MCF 10A (cell line): ENCODE measurements around the gene ZDHHC4. TPM values are rescaled to one million over a fixed set of nuclear protein-coding genes. Genes with fewer than 3 reads are reported as not detected.

Experiments used
- BruUV-seq: library from RNA; stranded (reverse); fragments of 400-500 nt; replicated peaks from 2 replicates; lab custom pipeline; 2021; lab: Mats Ljungman, UMichigan
- CTCF ChIA-PET: fragments of 300-600 bp; sonication (Branson Sonifier 250); formaldehyde crosslinking; extraction: SDS; loops from one replicate; lab custom pipeline; 2021; ENCODE audit warnings: antibody characterized with exemption, inconsistent platforms; lab: Yijun Ruan, JAX
- POLR2A ChIA-PET: fragments of 300-600, 350-650 bp; sonication (Branson Sonifier 250); formaldehyde crosslinking; extraction: SDS; loops from one replicate; lab custom pipeline; 2020; ENCODE audit warnings: antibody characterized with exemption, inconsistent platforms; lab: Yijun Ruan, JAX
- DNase-seq: peaks from one replicate; pipeline ENCODE4 v3.0.0-alpha.2; 2018; ENCODE audit not compliant: unreplicated experiment
- H3K27ac Mint-ChIP-seq: one replicate; pipeline ENCODE4 v1.8.0; 2022; ENCODE audit warnings: mild to moderate bottlenecking, low read depth, mixed read lengths; ENCODE audit not compliant: unreplicated experiment
- H3K27me3 Mint-ChIP-seq: one replicate; pipeline ENCODE4 v1.8.0; 2022; ENCODE audit warnings: mixed read lengths; ENCODE audit not compliant: insufficient read depth, unreplicated experiment
- H3K36me3 Mint-ChIP-seq: one replicate; pipeline ENCODE4 v1.8.0; 2022; ENCODE audit warnings: mild to moderate bottlenecking, moderate library complexity, mixed read lengths; ENCODE audit not compliant: insufficient read depth, unreplicated experiment
- H3K4me1 Mint-ChIP-seq: one replicate; pipeline ENCODE4 v1.8.0; 2022; ENCODE audit warnings: mixed read lengths; ENCODE audit not compliant: insufficient read depth, unreplicated experiment
- H3K4me3 Mint-ChIP-seq: one replicate; pipeline ENCODE4 v1.8.0; 2022; ENCODE audit warnings: mild to moderate bottlenecking, moderate library complexity, mixed read lengths; ENCODE audit not compliant: unreplicated experiment
- H3K9me3 Mint-ChIP-seq: one replicate; pipeline ENCODE4 v1.8.0; 2022; ENCODE audit warnings: mixed read lengths; ENCODE audit not compliant: unreplicated experiment
- intact Hi-C: fragments of 100-400 bp; cut with micrococcal nuclease; formaldehyde crosslinking; loops from 2 replicates; pipeline ENCODE4 v1.14.1; 2022
- total RNA-seq: library from RNA; stranded (reverse); gene quantifications from 2 replicates; pipeline ENCODE4 v1.2.3, GENCODE V29; 2022
- TF ChIP-seq, protein P1 (sequence below): fragments of 200-600 bp; IDR thresholded peaks from one replicate; pipeline ENCODE4 v1.8.0; 2022; ENCODE audit warnings: antibody characterized with exemption, mild to moderate bottlenecking; ENCODE audit not compliant: unreplicated experiment

Gene ZDHHC4
- total RNA-seq, 1 experiment from 2014 or later: 45.6 TPM

DNA sequence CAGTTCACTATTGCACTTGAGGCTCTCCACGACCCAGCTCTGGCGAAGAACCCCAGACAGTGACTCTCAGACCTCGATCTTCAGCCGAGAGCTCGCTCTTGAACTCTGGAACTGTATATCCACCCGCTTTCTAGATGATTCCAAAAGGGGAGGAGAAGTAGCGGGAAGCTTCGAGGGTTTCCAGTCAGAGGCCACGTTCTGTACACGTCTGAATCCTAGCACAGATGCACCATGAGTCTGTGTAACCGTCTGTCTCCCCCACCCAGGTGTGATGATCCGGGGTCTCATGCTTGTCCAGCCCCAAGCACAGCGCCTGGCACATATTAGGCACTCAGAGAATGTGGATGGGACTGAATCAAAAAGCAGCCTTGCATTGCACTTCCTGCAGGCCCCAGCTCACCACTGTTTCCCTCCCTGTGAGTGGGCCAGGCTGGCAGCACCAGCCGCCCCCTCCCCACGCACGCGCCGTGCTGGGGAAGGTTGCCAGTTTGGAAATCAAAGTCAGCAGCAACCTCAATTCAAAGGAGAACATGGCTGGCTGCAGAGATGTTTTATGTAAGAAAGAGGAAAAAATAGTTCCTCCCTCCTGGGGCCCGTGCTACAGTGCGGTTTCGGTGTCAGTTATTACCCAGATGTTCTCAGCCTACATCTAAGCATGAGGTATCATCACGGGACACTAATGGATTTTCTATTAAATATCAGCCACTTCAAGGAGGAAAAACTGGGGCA is 31.7 kb upstream of the ZDHHC4 start:
- no peaks in the 10 kb centered on the region for H3K9me3 Mint-ChIP-seq
- no peak overlapping the region for H3K27ac Mint-ChIP-seq
- BruUV-seq: no TSS peak

DNA sequence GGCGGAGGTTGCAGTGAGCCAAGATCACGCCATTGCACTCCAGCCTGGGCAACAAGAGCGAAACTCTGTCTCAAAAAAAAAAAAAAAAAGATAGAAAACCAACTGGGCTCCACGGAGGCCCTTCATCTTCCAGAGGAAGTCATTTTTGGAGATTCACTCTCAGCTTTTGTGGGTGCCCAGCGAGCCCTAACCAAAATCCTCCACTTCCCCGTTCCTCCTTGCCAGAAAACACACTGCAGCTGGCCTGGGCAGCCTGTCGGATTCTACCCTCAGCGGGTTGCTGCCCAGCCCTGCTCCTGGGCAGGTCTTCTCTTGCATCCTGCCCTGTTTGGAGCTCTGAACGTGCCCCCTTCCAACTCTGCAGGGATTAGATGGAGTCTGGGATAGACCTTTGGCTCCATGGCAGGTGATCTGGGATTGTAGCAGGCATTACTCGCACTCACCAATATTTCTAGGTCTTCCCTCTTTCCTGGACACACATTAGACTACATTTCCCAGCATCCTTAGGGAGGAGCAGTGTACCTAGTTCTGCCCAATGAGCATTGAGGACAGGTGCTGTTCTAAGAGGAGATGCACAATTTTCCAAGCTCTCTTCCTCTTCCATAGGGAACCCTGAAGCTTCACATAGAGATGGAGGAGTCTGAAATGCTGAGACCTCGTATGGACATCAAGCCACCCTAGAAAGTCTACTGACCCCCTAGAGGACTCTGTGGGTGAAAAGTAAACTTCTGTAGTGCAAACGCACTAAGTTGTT is 30.6 kb upstream of the ZDHHC4 start:
- ChIA-PET POLR2A (no interaction called here), CTCF (interaction anchor here (1.1 kb wide), 1 partner anchor 30 kb away, joined by 4 read pairs; no protein-coding TSS in a partner anchor)
- Mint-ChIP-seq H3K4me3 (no peak overlapping the region), H3K27ac (no peak overlapping the region), H3K9me3 (no peaks in the 10 kb centered on the region), H3K36me3 (no peaks in the 10 kb centered on the region), H3K4me1 (no peaks in the 10 kb centered on the region), H3K27me3 (no peaks in the 10 kb centered on the region)
- TF ChIP-seq, protein P1, sequence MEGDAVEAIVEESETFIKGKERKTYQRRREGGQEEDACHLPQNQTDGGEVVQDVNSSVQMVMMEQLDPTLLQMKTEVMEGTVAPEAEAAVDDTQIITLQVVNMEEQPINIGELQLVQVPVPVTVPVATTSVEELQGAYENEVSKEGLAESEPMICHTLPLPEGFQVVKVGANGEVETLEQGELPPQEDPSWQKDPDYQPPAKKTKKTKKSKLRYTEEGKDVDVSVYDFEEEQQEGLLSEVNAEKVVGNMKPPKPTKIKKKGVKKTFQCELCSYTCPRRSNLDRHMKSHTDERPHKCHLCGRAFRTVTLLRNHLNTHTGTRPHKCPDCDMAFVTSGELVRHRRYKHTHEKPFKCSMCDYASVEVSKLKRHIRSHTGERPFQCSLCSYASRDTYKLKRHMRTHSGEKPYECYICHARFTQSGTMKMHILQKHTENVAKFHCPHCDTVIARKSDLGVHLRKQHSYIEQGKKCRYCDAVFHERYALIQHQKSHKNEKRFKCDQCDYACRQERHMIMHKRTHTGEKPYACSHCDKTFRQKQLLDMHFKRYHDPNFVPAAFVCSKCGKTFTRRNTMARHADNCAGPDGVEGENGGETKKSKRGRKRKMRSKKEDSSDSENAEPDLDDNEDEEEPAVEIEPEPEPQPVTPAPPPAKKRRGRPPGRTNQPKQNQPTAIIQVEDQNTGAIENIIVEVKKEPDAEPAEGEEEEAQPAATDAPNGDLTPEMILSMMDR: no peak
- DNase-seq: peak; percentile 9
- intact Hi-C loops: no loop called here
- no TSS peak for BruUV-seq

More for the DNA sequence above, 31.7 kb upstream of the ZDHHC4 start:
- DNase-seq: no peak
- Mint-ChIP-seq H3K27me3 (no peaks in the 10 kb centered on the region), H3K4me3 (no peak overlapping the region), H3K36me3 (no peaks in the 10 kb centered on the region), H3K4me1 (no peaks in the 10 kb centered on the region)
- ChIA-PET CTCF (interaction anchor here (0.9 kb wide), 1 partner anchor 30 kb away, joined by 3 read pairs; no protein-coding TSS in a partner anchor), POLR2A (no interaction called here)
- intact Hi-C loops: no loop called here
- TF ChIP-seq, protein P1: no peak

DNA sequence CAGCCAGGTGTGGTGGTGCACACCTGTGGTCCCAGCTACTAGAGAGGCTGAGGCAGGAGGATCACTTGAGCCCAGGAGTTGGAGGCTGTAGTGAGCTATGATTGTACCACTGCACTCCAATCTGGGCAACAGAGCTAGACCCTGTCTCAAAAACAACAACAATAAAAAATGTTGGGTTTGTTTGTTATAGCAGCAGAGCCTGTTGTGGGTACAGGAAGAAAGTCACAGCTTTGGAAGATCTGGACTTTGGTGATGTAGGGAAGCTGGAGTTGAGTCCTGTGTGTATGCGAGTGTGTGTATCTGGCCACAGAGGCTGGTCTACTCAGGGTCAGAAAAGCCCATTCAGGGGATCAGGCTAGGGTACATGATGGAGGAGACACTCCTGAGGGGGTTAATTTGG is 29.9 kb upstream of the ZDHHC4 start:
- Mint-ChIP-seq H3K27me3 (no peaks in the 10 kb centered on the region), H3K4me1 (no peaks in the 10 kb centered on the region), H3K9me3 (no peaks in the 10 kb centered on the region), H3K27ac (no peak overlapping the region), H3K4me3 (no peak overlapping the region), H3K36me3 (no peaks in the 10 kb centered on the region)
- intact Hi-C loops: no loop called here
- no TSS peak for BruUV-seq
- DNase-seq: no peak
- TF ChIP-seq, protein P1: no peak
- ChIA-PET POLR2A (no interaction called here), CTCF (interaction anchor here (1.1 kb wide), 1 partner anchor 31 kb away, joined by 4 read pairs; no protein-coding TSS in a partner anchor)

DNA sequence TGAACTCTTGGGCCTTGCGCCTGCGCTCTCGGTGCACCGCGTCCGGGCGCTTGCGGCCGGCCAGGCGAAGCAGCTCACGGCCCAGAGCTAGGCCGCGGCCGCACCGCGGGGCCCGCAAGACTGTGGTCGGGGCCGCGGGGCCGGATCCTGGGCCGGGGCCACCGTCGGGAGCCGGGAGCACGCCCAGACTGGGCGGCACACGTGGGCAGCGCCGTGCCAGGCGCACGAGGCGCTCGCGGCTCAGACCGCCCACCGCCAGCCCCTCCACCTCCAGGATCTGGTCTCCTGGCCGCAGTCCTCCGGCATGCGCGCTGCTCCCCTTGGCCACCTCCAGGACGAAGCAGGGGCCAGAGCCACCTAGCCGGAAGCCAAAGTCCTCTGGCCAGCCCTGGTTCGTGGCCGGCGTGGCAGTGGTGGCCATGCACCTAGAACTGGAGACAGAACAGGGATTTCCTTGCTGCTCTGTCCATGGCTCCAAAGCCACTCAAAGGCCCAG is 26.2 kb upstream of the ZDHHC4 start, which contains the start of gene GRID2IP:
Gene GRID2IP, minus strand, starts transcription at position 446 of the 496 bp plus-strand sequence. Its CDS starts 25 bp downstream, at position 421.
- H3K4me3 Mint-ChIP-seq: no peak within 1 kb of the TSS
- H3K4me1 Mint-ChIP-seq: no peaks in the 10 kb centered on the region
- no peaks in the 10 kb centered on the region for H3K9me3 Mint-ChIP-seq
- H3K27ac Mint-ChIP-seq: no peak within 1 kb of the TSS
- TF ChIP-seq, protein P1: no peak
- intact Hi-C loops: no loop called here
- BruUV-seq: no TSS peak
- no peaks in the 10 kb centered on the region for H3K27me3 Mint-ChIP-seq
- no peak for DNase-seq
- CTCF ChIA-PET: interaction anchor here (0.6 kb wide), 1 partner anchor 23 kb away, joined by 4 read pairs; no protein-coding TSS in a partner anchor
- POLR2A ChIA-PET: no interaction called here
- no peaks in the 10 kb centered on the region for H3K36me3 Mint-ChIP-seq
